H1 (cell line): Measurements from ENCODE around the gene LSM2. TPM values are rescaled to one million over a fixed set of nuclear protein-coding genes. Genes with fewer than 3 reads are reported as not detected.

Source experiments
- CTCF ChIA-PET: fragments of 300-600 bp; sonication (Branson Sonifier 250); formaldehyde crosslinking; loops from one replicate; lab custom pipeline; 2021; ENCODE audit not compliant: partially characterized antibody; lab: Charles Lee
- POLR2A ChIA-PET: fragments of 300-600 bp; sonication (Branson Sonifier 250); formaldehyde crosslinking; loops from one replicate; lab custom pipeline; 2021; ENCODE audit warnings: inconsistent platforms; ENCODE audit not compliant: partially characterized antibody; lab: Charles Lee
- DNase-seq, 2 experiments: peaks; one replicate each; pipeline versions ENCODE4 v3.0.0 to v3.0.0-alpha.2; 2010 to 2022; ENCODE audit warnings: low spot score in 2 of 2, low read depth in 1 of 2, mixed read lengths in 1 of 2
- FAIRE-seq: peaks from 2 replicates; lab custom pipeline; 2011; peaks lifted over from hg19 to GRCh38; lab: Jason Lieb, UNC
- H2AFZ ChIP-seq: 2 replicates; pipeline ENCODE4 v1.8.1; 2012; ENCODE audit warnings: low read length, inconsistent platforms
- H2AK5ac ChIP-seq: 2 replicates; pipeline ENCODE4 v1.6.1; 2013; ENCODE audit warnings: low read depth, low read length
- H2BK120ac ChIP-seq: replicated peaks from 2 replicates; pipeline ENCODE3; 2013; ENCODE audit warnings: low read depth, low read length, inconsistent platforms
- H2BK12ac ChIP-seq: 2 replicates; pipeline ENCODE4 v1.6.1; 2013; ENCODE audit warnings: low read depth, low read length
- H2BK15ac ChIP-seq: 2 replicates; pipeline ENCODE4 v1.6.1; 2013; ENCODE audit warnings: low read length
- H2BK20ac ChIP-seq: 2 replicates; pipeline ENCODE4 v1.6.1; 2013; ENCODE audit warnings: low read length
- H2BK5ac ChIP-seq: 2 replicates; pipeline ENCODE4 v1.6.1; 2013; ENCODE audit warnings: low read depth, low read length
- H3K14ac ChIP-seq: 2 replicates; pipeline ENCODE4 v1.6.1; 2013; ENCODE audit warnings: inconsistent platforms; ENCODE audit not compliant: insufficient read length
- H3K18ac ChIP-seq: 2 replicates; pipeline ENCODE4 v1.6.1; 2013; ENCODE audit warnings: low read length; ENCODE audit errors: extremely low read depth
- H3K23ac ChIP-seq: 2 replicates; pipeline ENCODE4 v1.6.1; 2013; ENCODE audit warnings: inconsistent platforms; ENCODE audit not compliant: insufficient read length
- H3K23me2 ChIP-seq: 2 replicates; pipeline ENCODE4 v1.6.1; 2013; ENCODE audit warnings: low read depth, low read length
- H3K27ac ChIP-seq: 2 replicates; pipeline ENCODE4 v1.6.1; 2011; ENCODE audit warnings: low read depth, low read length, inconsistent platforms
- H3K27me3 ChIP-seq, 4 experiments: replicated peaks in 1 of 4; 1 replicate in 1 of 4; 2 replicates in 3 of 4; pipeline versions ENCODE4 v1.6.1 to v1.8.1; 2011 to 2013; ENCODE audit warnings: low read length in 3 of 4, mild to moderate bottlenecking in 3 of 4, inconsistent platforms in 2 of 4, mixed read lengths in 2 of 4, moderate library complexity in 1 of 4; ENCODE audit not compliant: control insufficient read depth in 3 of 4, insufficient read depth in 3 of 4; ENCODE audit errors: extremely low read depth in 1 of 4
- H3K36me3 ChIP-seq, 4 experiments: 2 replicates each; pipeline versions ENCODE4 v1.6.1 to v1.8.1; 2011 to 2013; ENCODE audit warnings: mild to moderate bottlenecking in 4 of 4, low read length in 3 of 4, moderate library complexity in 2 of 4, control low read depth in 1 of 4, inconsistent platforms in 1 of 4; ENCODE audit not compliant: insufficient read depth in 4 of 4, control insufficient read depth in 2 of 4
- H3K4ac ChIP-seq: replicated peaks from 2 replicates; pipeline ENCODE3; 2013; ENCODE audit warnings: low read length, low read depth, mixed read lengths, inconsistent platforms; ENCODE audit not compliant: insufficient read length
- H3K4me1 ChIP-seq, 4 experiments: replicated peaks in 1 of 4; 1 replicate in 1 of 4; 2 replicates in 3 of 4; pipeline versions ENCODE4 v1.6.1 to v1.8.1; 2011 to 2013; ENCODE audit warnings: low read length in 3 of 4, inconsistent platforms in 2 of 4, mixed read lengths in 1 of 4; ENCODE audit not compliant: insufficient read depth in 4 of 4, control insufficient read depth in 3 of 4
- H3K4me2 ChIP-seq, 2 experiments: 2 replicates each; pipeline versions ENCODE4 v1.6.1 to v1.8.1; 2011 to 2013; ENCODE audit warnings: low read depth in 2 of 2, low read length in 2 of 2, control low read depth in 1 of 2, inconsistent platforms in 1 of 2, mild to moderate bottlenecking in 1 of 2; ENCODE audit not compliant: insufficient read depth in 1 of 2
- H3K4me3 ChIP-seq, 4 experiments: fragments of 200-600, 300-600 bp in 1 of 4; sonication (generic), shearing (Covaris generic), sonication (Bioruptor Twin) in 1 of 4; 2 replicates each; pipeline versions ENCODE4 v1.5.1 to v1.8.1; 2011 to 2016; ENCODE audit warnings: low read length in 4 of 4, low read depth in 3 of 4, control low read depth in 2 of 4, inconsistent platforms in 2 of 4, mild to moderate bottlenecking in 2 of 4, mixed read lengths in 1 of 4, moderate library complexity in 1 of 4; ENCODE audit not compliant: insufficient read depth in 2 of 4; ENCODE audit errors: extremely low read depth in 1 of 4
- H3K56ac ChIP-seq: replicated peaks from 2 replicates; pipeline ENCODE3; 2013; ENCODE audit warnings: low read depth, mild to moderate bottlenecking, mixed read lengths, low read length, inconsistent platforms; ENCODE audit not compliant: insufficient read length
- H3K79me1 ChIP-seq: 2 replicates; pipeline ENCODE4 v1.6.1; 2013; ENCODE audit warnings: low read depth, low read length, control low read depth
- H3K79me2 ChIP-seq, 2 experiments: 2 replicates each; pipeline versions ENCODE4 v1.6.1 to v1.8.1; 2012 to 2013; ENCODE audit warnings: low read length in 2 of 2, mild to moderate bottlenecking in 2 of 2, inconsistent platforms in 1 of 2; ENCODE audit not compliant: insufficient read depth in 2 of 2, control insufficient read depth in 1 of 2
- H3K9ac ChIP-seq, 4 experiments: replicated peaks in 1 of 4; 1 replicate in 1 of 4; 2 replicates in 3 of 4; pipeline versions ENCODE4 v1.6.1 to v1.8.1; 2011 to 2013; ENCODE audit warnings: low read depth in 3 of 4, low read length in 3 of 4, control low read depth in 2 of 4, mild to moderate bottlenecking in 2 of 4, moderate library complexity in 2 of 4, inconsistent platforms in 1 of 4; ENCODE audit errors: extremely low read depth in 1 of 4
- H3K9me3 ChIP-seq, 2 experiments: 2 replicates each; pipeline versions ENCODE4 v1.6.1 to v1.8.1; 2012 to 2013; ENCODE audit warnings: mild to moderate bottlenecking in 2 of 2, moderate library complexity in 2 of 2, control low read depth in 1 of 2, inconsistent platforms in 1 of 2, low read depth in 1 of 2, low read length in 1 of 2, mixed read lengths in 1 of 2; ENCODE audit not compliant: insufficient read depth in 2 of 2
- H4K20me1 ChIP-seq, 2 experiments: replicated peaks in 1 of 2; 2 replicates each; pipeline versions ENCODE3 to v1.8.1; 2011 to 2013; ENCODE audit warnings: inconsistent platforms in 2 of 2, low read length in 2 of 2, mild to moderate bottlenecking in 1 of 2; ENCODE audit not compliant: insufficient read depth in 2 of 2, control insufficient read depth in 1 of 2
- H4K5ac ChIP-seq: 2 replicates; pipeline ENCODE4 v1.6.1; 2013; ENCODE audit warnings: low read length, low read depth, mixed read lengths, inconsistent platforms; ENCODE audit not compliant: insufficient read length
- H4K8ac ChIP-seq: 2 replicates; pipeline ENCODE4 v1.8.0; 2013; ENCODE audit warnings: mild to moderate bottlenecking, moderate library complexity, low read length, inconsistent platforms; ENCODE audit not compliant: insufficient read depth; ENCODE audit errors: extremely low read depth
- H4K91ac ChIP-seq: replicated peaks from 2 replicates; pipeline ENCODE3; 2013; ENCODE audit warnings: low read length, mixed read lengths, inconsistent platforms; ENCODE audit not compliant: insufficient read length
- ATF2 ChIP-seq: IDR thresholded peaks from 2 replicates; pipeline ENCODE4 v1.6.1; 2012; ENCODE audit warnings: low read length, inconsistent platforms
- BCL11A ChIP-seq, 2 experiments: IDR thresholded peaks; one replicate each; pipeline ENCODE4 v1.6.1; 2011; ENCODE audit warnings: low read depth in 2 of 2, low read length in 2 of 2, mild to moderate bottlenecking in 2 of 2
- GABPA ChIP-seq: IDR thresholded peaks from 2 replicates; pipeline ENCODE4 v1.6.1; 2011; ENCODE audit warnings: mild to moderate bottlenecking, low read length, moderate library complexity, borderline replicate concordance; ENCODE audit not compliant: insufficient read depth
- JUN ChIP-seq: IDR thresholded peaks from 2 replicates; pipeline ENCODE4 v1.6.1; 2011; ENCODE audit warnings: low read depth, mild to moderate bottlenecking, improper control_type of control experiment, low read length
- JUND ChIP-seq: IDR thresholded peaks from 2 replicates; pipeline ENCODE4 v1.6.1; 2011; ENCODE audit warnings: mild to moderate bottlenecking, improper control_type of control experiment, low read length
- NANOG ChIP-seq: IDR thresholded peaks from 2 replicates; pipeline ENCODE4 v1.6.1; 2011; ENCODE audit warnings: low read length, low read depth, mild to moderate bottlenecking, inconsistent platforms; ENCODE audit not compliant: insufficient read depth, poor library complexity, severe bottlenecking
- POLR2AphosphoS5 ChIP-seq: IDR thresholded peaks from 2 replicates; pipeline ENCODE4 v1.6.1; 2011; ENCODE audit warnings: low read depth, low read length
- RBBP5 ChIP-seq: IDR thresholded peaks from 2 replicates; pipeline ENCODE4 v1.7.1; 2012; ENCODE audit warnings: low read depth, mild to moderate bottlenecking, inconsistent platforms, low read length, moderate library complexity, borderline replicate concordance
- SIRT6 ChIP-seq: IDR thresholded peaks from one replicate; pipeline ENCODE4 v1.7.1; 2012; ENCODE audit warnings: low read length, inconsistent platforms
- SP1 ChIP-seq: IDR thresholded peaks from 2 replicates; pipeline ENCODE4 v1.6.1; 2011; ENCODE audit warnings: low read depth, low read length
- SP2 ChIP-seq: IDR thresholded peaks from 2 replicates; pipeline ENCODE4 v1.6.1; 2012; ENCODE audit warnings: mild to moderate bottlenecking, low read length, inconsistent platforms
- TBP ChIP-seq: IDR thresholded peaks from 2 replicates; pipeline ENCODE4 v1.6.1; 2011; ENCODE audit warnings: low read depth, low read length, improper control_type of control experiment
- TCF12 ChIP-seq: IDR thresholded peaks from 2 replicates; pipeline ENCODE4 v1.6.1; 2011; ENCODE audit warnings: low read depth, mild to moderate bottlenecking, low read length
- WGBS, 2 experiments: shearing (Covaris generic) in 1 of 2; methylation state at CpG; one replicate each; pipeline versions ENCODE4 v1.1.6 to v1.1.7; 2013 to 2015; ENCODE audit warnings: low lambda C conversion rate in 2 of 2, mixed read lengths in 2 of 2, inconsistent platforms in 1 of 2, low coverage in 1 of 2, missing lambda C conversion rate in 1 of 2; ENCODE audit not compliant: insufficient replicate concordance in 2 of 2, insufficient coverage in 1 of 2, insufficient read length in 1 of 2; ENCODE audit errors: extremely low coverage in 1 of 2, missing lambda C conversion rate in 1 of 2; 5-methylcytosine and 5-hydroxymethylcytosine counted together
- polyA plus RNA-seq, 7 experiments: library from polyadenylated mRNA; depleted of rRNA in 3 of 7; stranded (reverse) in 5 of 7; unstranded in 2 of 7; fragments of >200 nt in 5 of 7; fragments of 200-250 nt in 2 of 7; gene quantifications; 1 replicate in 5 of 7; 2 replicates in 1 of 7; 4 replicates in 1 of 7; pipeline versions ENCODE4 v1.2.1 to v1.2.3, GENCODE V29; 2011 to 2013; ENCODE audit warnings: missing spikeins in 2 of 7, mixed read lengths in 2 of 7
- total RNA-seq: library from RNA; stranded (reverse); fragmentation: NEBNext Ultra II Directional; extraction: Animal tissue kit (Norgen Biotek cat#: 25700); gene quantifications from 2 replicates; pipeline ENCODE4 v1.2.1, GENCODE V29; 2021

Gene LSM2
- total and polyA plus RNA-seq, 2 of the 8 experiments (the other 6 are each of a cell fraction or from before 2014, with no cell fraction given), result 127 to 168 TPM

DNA sequence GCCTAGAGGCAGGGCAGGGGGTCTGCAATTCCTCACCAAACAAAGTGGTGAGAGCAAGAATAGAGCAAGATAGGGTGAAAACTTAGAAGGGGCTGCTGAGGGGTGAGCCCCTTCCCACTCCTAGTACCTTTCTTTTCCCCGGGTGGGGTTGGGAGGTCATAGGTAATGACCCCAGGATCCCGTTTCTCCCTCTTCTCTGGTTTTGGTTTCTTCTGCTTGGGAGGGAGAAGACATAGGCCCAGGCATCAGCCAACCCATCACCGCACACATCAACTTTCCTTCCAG lies 14.7 kb downstream of the LSM2 start:
- peaks cover 0 to 2% (median under 1%) of the 10 kb centered on the region in 4 experiments; a peak in 3 of 7 replicates for H3K4me1 ChIP-seq
- no peak overlapping the region for H4K5ac ChIP-seq
- no peak overlapping the region for H3K4me2 ChIP-seq
- no peaks in the 10 kb centered on the region for H3K27me3 ChIP-seq
- no peak overlapping the region for H2BK15ac ChIP-seq
- WGBS, 2 experiments, result 82% methylated on average over 3 of the region's 3 CpGs; no CpG with 5 or more reads in 1 of the 2 experiments
- no peak overlapping the region for H2BK12ac ChIP-seq
- H3K4ac ChIP-seq, result no peak overlapping the region
- H3K79me2 ChIP-seq, result peaks cover 0 to 19% of the 10 kb centered on the region in 2 experiments; a peak in 2 of 4 replicates
- H3K79me1 ChIP-seq, result peaks cover 3% of the 10 kb centered on the region; the same call in 1 of the 2 replicates
- no peak overlapping the region for H3K9ac ChIP-seq
- no peak overlapping the region for H2AFZ ChIP-seq
- no peak overlapping the region for H3K4me3 ChIP-seq
- CTCF ChIA-PET, result interaction anchor here (0.8 to 15.6 kb wide), 25 partner anchors 8 to 160 kb away, joined by 3 to 228 read pairs (median 5); partner anchors contain the start of genes DDAH2, HSPA1B, LSM2 and MSH5
- FAIRE-seq (no peak), DNase-seq (no peak)
- H3K56ac ChIP-seq, result no peak overlapping the region
- no peak overlapping the region for H3K27ac ChIP-seq
- H2BK20ac ChIP-seq, result no peak overlapping the region
- POLR2A ChIA-PET, result interaction anchor here (0.7 to 10.3 kb wide), 8 partner anchors 9 to 126 kb away, joined by 3 to 85 read pairs (median 6); partner anchors contain the start of genes DDAH2, HSPA1B, MSH5 and VWA7
- no peak overlapping the region for H3K14ac ChIP-seq
- no peak overlapping the region for H4K8ac ChIP-seq
- peaks cover 5% of the 10 kb centered on the region; the same call in 1 of the 2 replicates for H3K23me2 ChIP-seq
- H3K36me3 ChIP-seq, result peaks cover 4 to 39% (median 10%) of the 10 kb centered on the region in 4 experiments; a peak in 5 of 8 replicates
- no peak overlapping the region for H3K18ac ChIP-seq
- H2AK5ac ChIP-seq, result no peak overlapping the region
- no peak overlapping the region for H2BK120ac ChIP-seq
- H2BK5ac ChIP-seq, result no peak overlapping the region
- no peaks in the 10 kb centered on the region for H3K9me3 ChIP-seq
- H4K20me1 ChIP-seq, result peaks cover 0 to 5% of the 10 kb centered on the region in 2 experiments
- no peak overlapping the region for H4K91ac ChIP-seq
- no peak overlapping the region for H3K23ac ChIP-seq
- TF ChIP-seq ATF2 (no peak), JUND (no peak), GABPA (no peak), SIRT6 (no peak), NANOG (no peak), TBP (no peak), TCF12 (no peak), JUN (no peak), POLR2AphosphoS5 (no peak), SP2 (no peak), BCL11A (IDR thresholded peaks at IDR 0.05; ENCODE audit: low read depth in 2 of 2, low read length in 2 of 2) (no peak), RBBP5 (no peak), SP1 (no peak)
